ENCODE results near the gene ASCL4. TPM values are rescaled to one million over a fixed set of nuclear protein-coding genes. Genes with fewer than 3 reads are reported as not detected.

Gene ASCL4
- total and polyA plus RNA-seq, 9 of the 15 experiments (the other 6 are each of a cell fraction or from before 2014, with no cell fraction given): not detected

DNA sequence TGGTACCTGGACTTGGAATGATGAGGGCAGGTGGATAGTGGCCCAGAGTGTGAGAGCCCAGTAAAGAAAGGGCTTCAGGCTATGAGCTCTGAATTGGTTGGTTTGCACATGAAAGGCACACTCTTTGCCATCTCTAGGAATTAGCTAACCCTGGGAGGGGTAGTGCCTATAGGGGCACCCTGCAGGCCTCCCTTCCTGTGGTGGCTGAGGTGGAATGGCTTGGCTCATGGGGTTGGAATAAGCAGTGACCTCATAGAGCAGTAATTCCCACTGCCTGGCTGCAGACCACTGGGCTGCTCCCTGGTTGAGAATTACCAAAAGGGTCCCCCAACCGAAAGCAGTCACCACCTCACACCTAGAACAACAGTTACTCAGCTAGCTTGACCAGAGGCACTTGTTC, 42.7 kb downstream of the ASCL4 start:
- in situ Hi-C loops (cut with MboI): no loop called here
- FAIRE-seq (no peak), ATAC-seq (no peak), DNase-seq (ENCODE audit: extremely low read depth in 1 of 4, low spot score in 3 of 4) (no peak)
- Histone ChIP-seq H3K27me3 (ENCODE audit: control insufficient read depth in 2 of 2, insufficient read depth in 2 of 2, low read length in 2 of 2) (peaks cover 5 to 28% of the 10 kb centered on the region in 2 experiments), H3K27ac (ENCODE audit: extremely low read depth, low read depth, low read length) (no peak overlapping the region), H3K9me1 (ENCODE audit: control insufficient read depth, insufficient read depth, low read length) (no peaks in the 10 kb centered on the region), H3K4me1 (replicated peaks in 1 of 2; ENCODE audit: control insufficient read depth in 2 of 2, insufficient read depth in 2 of 2, low read length in 2 of 2) (no peaks in the 10 kb centered on the region), H3K36me3 (ENCODE audit: control insufficient read depth, insufficient read depth, low read length) (no peaks in the 10 kb centered on the region), H2AFZ (ENCODE audit: low read depth, low read length) (no peak overlapping the region), H3K4me2 (ENCODE audit: insufficient read depth, low read length) (no peak overlapping the region), H3K79me2 (ENCODE audit: control insufficient read depth, insufficient read depth, low read length) (no peaks in the 10 kb centered on the region), H3K9ac (ENCODE audit: insufficient read depth in 1 of 2, low read depth in 2 of 2, low read length in 2 of 2) (no peak overlapping the region), H3K4me3 (no peak overlapping the region), H4K20me1 (replicated peaks; ENCODE audit: control insufficient read depth, insufficient read depth, low read length) (no peaks in the 10 kb centered on the region), H3K9me3 (replicated peaks; ENCODE audit: control insufficient read depth, insufficient read depth, low read depth, low read length) (no peaks in the 10 kb centered on the region)
- TF ChIP-seq CXXC5 (CRISPR knock-in tag; IDR thresholded peaks at IDR 0.05): no peak
- 0% methylated on average over 1 of the region's 1 CpG for WGBS (ENCODE audit: insufficient coverage, low coverage, missing lambda C conversion rate)
- ChIA-PET CTCF (ENCODE audit: low intra/inter-chr PET ratio) (no interaction called here), POLR2A (no interaction called here)
- BruUV-seq (replicated peaks): no TSS peak
- intact Hi-C loops (cut with micrococcal nuclease): no loop called here

GRCh38 chr12:107818984-107819383, 44.5 kb downstream of the ASCL4 start:
- peaks cover 7 to 35% of the 10 kb centered on the region in 2 experiments for H3K27me3 ChIP-seq (ENCODE audit: control insufficient read depth in 2 of 2, insufficient read depth in 2 of 2, low read length in 2 of 2)
- ATAC-seq (no peak), FAIRE-seq (no peak), DNase-seq (ENCODE audit: extremely low read depth in 1 of 4, low spot score in 3 of 4) (no peak)
- in situ Hi-C loops (cut with MboI) (no loop called here), intact Hi-C loops (cut with micrococcal nuclease) (no loop called here)
- no peak overlapping the region for H3K9ac ChIP-seq (ENCODE audit: insufficient read depth in 1 of 2, low read depth in 2 of 2, low read length in 2 of 2)
- ChIA-PET POLR2A (interaction anchor here (1.0 kb wide), 1 partner anchor 272 kb away, joined by 3 read pairs; no protein-coding TSS in a partner anchor), CTCF (ENCODE audit: low intra/inter-chr PET ratio) (no interaction called here)
- H3K36me3 ChIP-seq (ENCODE audit: control insufficient read depth, insufficient read depth, low read length): no peaks in the 10 kb centered on the region
- no TSS peak for BruUV-seq (replicated peaks)
- H3K27ac ChIP-seq (ENCODE audit: extremely low read depth, low read depth, low read length): no peak overlapping the region
- WGBS (ENCODE audit: insufficient coverage, low coverage, missing lambda C conversion rate): 0% methylated on average over 7 of the region's 7 CpGs
- no peak overlapping the region for H3K4me3 ChIP-seq
- no peak overlapping the region for H3K4me2 ChIP-seq (ENCODE audit: insufficient read depth, low read length)
- no peaks in the 10 kb centered on the region for H3K9me3 ChIP-seq (replicated peaks; ENCODE audit: control insufficient read depth, insufficient read depth, low read depth, low read length)
- TF ChIP-seq TEAD2 (tag; IDR thresholded peaks at IDR 0.05): no peak
- TF ChIP-seq POLR3G (IDR thresholded peaks at IDR 0.05; ENCODE audit: extremely low read depth, insufficient read length, insufficient replicate concordance): no peak
- TF ChIP-seq, protein P1, sequence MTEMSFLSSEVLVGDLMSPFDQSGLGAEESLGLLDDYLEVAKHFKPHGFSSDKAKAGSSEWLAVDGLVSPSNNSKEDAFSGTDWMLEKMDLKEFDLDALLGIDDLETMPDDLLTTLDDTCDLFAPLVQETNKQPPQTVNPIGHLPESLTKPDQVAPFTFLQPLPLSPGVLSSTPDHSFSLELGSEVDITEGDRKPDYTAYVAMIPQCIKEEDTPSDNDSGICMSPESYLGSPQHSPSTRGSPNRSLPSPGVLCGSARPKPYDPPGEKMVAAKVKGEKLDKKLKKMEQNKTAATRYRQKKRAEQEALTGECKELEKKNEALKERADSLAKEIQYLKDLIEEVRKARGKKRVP (CRISPR knock-in tag; IDR thresholded peaks at IDR 0.05): no peak
- TF ChIP-seq ZNF23 (CRISPR knock-in tag; IDR thresholded peaks at IDR 0.05): no peak
- TF ChIP-seq, protein P2, sequence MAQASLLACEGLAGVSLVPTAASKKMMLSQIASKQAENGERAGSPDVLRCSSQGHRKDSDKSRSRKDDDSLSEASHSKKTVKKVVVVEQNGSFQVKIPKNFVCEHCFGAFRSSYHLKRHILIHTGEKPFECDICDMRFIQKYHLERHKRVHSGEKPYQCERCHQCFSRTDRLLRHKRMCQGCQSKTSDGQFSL (CRISPR knock-in tag; IDR thresholded peaks at IDR 0.05): no peak
- TF ChIP-seq, protein P2 (tag; IDR thresholded peaks at IDR 0.05): no peak
- no peak for TF ChIP-seq PHB (CRISPR knock-in tag; IDR thresholded peaks at IDR 0.05)
- no peak for TF ChIP-seq MEF2D (tag; conservative IDR thresholded peaks at IDR 0.05; ENCODE audit: low read depth)
- TF ChIP-seq, protein P3, sequence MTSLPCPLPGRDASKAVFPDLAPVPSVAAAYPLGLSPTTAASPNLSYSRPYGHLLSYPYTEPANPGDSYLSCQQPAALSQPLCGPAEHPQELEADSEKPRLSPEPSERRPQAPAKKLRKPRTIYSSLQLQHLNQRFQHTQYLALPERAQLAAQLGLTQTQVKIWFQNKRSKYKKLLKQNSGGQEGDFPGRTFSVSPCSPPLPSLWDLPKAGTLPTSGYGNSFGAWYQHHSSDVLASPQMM (CRISPR knock-in tag; IDR thresholded peaks at IDR 0.05): no peak
- H3K4me1 ChIP-seq (replicated peaks in 1 of 2; ENCODE audit: control insufficient read depth in 2 of 2, insufficient read depth in 2 of 2, low read length in 2 of 2): no peaks in the 10 kb centered on the region; a peak in 1 of 5 replicates
- no peak overlapping the region for H2AFZ ChIP-seq (ENCODE audit: low read depth, low read length)
- H3K9me1 ChIP-seq (ENCODE audit: control insufficient read depth, insufficient read depth, low read length): no peaks in the 10 kb centered on the region
- no peaks in the 10 kb centered on the region for H3K79me2 ChIP-seq (ENCODE audit: control insufficient read depth, insufficient read depth, low read length)
- no peaks in the 10 kb centered on the region for H4K20me1 ChIP-seq (replicated peaks; ENCODE audit: control insufficient read depth, insufficient read depth, low read length)

Data from K562 (cell line).